Fibroblast of the aortic adventitia (primary cell): Measurements from ENCODE around the gene GAP43. TPM values are rescaled to one million over a fixed set of nuclear protein-coding genes. Genes with fewer than 3 reads are reported as not detected.
A peak's percentile ranks its signal among the peaks of the same experiment; 100 is the strongest.

Source experiments
- DNase-seq: peaks from one replicate; pipeline ENCODE4 v3.0.0-alpha.2; 2010; ENCODE audit warnings: low read depth
- H3K4me3 ChIP-seq: 2 replicates; pipeline ENCODE4 v1.5.1; 2011; ENCODE audit warnings: low read depth, mild to moderate bottlenecking, control low read depth, low read length, moderate library complexity
- CTCF ChIP-seq: IDR thresholded peaks from 2 replicates; pipeline ENCODE4 v1.5.1; 2011; ENCODE audit warnings: mild to moderate bottlenecking, low read length, control low read depth, inconsistent platforms; ENCODE audit not compliant: insufficient read depth
- total RNA-seq: library from RNA; depleted of rRNA; stranded (reverse); fragments of >200 nt; gene quantifications from 2 replicates; pipeline ENCODE4 v1.2.3, GENCODE V29; 2012; ENCODE audit warnings: low replicate concordance

The GAP43 gene
- total RNA-seq, 1 donor = 16.4 TPM

GRCh38 chr3:115658337-115659181 is 35.2 kb downstream of the GAP43 start:
- TF ChIP-seq CTCF = no peak
- peak; percentile 89 for DNase-seq
- peak overlapping the region; percentile 64 for H3K4me3 ChIP-seq

GRCh38 chr3:115659253-115660220 is 36.2 kb downstream of the GAP43 start:
- DNase-seq = peak; percentile 46
- no peak overlapping the region for H3K4me3 ChIP-seq
- TF ChIP-seq CTCF = no peak

GRCh38 chr3:115660646-115661337 is 37.5 kb downstream of the GAP43 start:
- no peak overlapping the region for H3K4me3 ChIP-seq
- peak; percentile 27 for DNase-seq
- no peak for TF ChIP-seq CTCF

GRCh38 chr3:115662356-115662755 is 39.0 kb downstream of the GAP43 start:
- DNase-seq = no peak
- TF ChIP-seq CTCF = no peak
- no peak overlapping the region for H3K4me3 ChIP-seq

GRCh38 chr3:115663414-115663813 is 40.1 kb downstream of the GAP43 start:
- no peak for TF ChIP-seq CTCF
- no peak for DNase-seq

GRCh38 chr3:115666081-115666480 is 42.8 kb downstream of the GAP43 start:
- no peak overlapping the region for H3K4me3 ChIP-seq
- TF ChIP-seq CTCF = no peak
- no peak for DNase-seq

More at GRCh38 chr3:115663414-115663813, 40.1 kb downstream of the GAP43 start:
- H3K4me3 ChIP-seq = no peak overlapping the region
